OCI-M2 (cell line): ENCODE measurements around the gene AGL.
"Not testable (repeated sequence)": the region's sequence is repeated elsewhere in the genome, so short reads cannot be mapped to it uniquely, and the experiment has no call there.

Experiments used
- DNase-seq: peaks from one replicate; lab custom pipeline; 2025; ENCODE audit not compliant: unreplicated experiment; lab: John Stamatoyannopoulos, UW

AGL gene

DNA sequence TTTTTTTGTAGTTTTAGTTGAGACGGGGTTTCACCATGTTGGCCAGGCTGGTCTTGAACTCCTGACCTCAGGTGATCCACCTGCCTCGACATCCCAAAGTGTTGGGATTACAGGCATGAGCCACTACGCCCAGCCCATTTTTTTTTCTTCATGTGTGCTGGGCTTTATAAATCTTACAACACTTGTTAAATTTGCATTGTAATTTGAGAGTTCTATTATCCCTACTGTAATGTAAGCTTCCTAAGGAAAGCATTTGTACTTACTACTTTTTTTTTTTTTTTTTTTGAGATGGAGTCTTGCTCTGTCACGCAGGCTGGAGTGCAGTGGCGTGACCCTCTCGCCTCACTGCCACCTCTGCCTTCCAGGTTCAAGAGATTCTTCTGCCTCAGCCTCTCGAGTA is 121.9 kb downstream of the AGL start:
- not testable (repeated sequence) for DNase-seq
